ENCODE results near the gene GAA. TPM values are rescaled to one million over a fixed set of nuclear protein-coding genes. Genes with fewer than 3 reads are reported as not detected.

The GAA gene
- total and polyA plus RNA-seq, 4 donors = 21.3 to 58.7 (median 37.0) TPM

DNA sequence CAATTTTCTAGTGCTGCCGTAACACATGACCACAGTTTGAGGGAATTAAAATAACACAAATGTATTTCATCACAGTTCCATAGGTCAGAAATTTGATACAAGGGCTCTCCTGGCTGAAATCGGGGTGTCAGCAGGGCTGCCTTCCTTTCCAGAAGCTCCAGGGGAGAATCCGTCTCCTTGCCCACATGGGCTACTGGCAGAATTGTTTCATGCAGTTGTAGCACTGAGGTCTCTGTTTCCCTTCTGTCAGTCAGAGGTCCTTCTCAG lies 25.0 kb downstream of the GAA start:
- WGBS = 80% methylated on average over 3 of the region's 3 CpGs
- Histone ChIP-seq H3K4me1 (ENCODE audit: control insufficient read depth in 4 of 4, insufficient read depth in 4 of 4, low read length in 3 of 4) (peaks cover 0 to 12% (median 10%) of the 10 kb centered on the region in 4 donors), H3K27ac (ENCODE audit: low read depth in 1 of 2, low read length in 2 of 2) (no peak overlapping the region), H3K36me3 (ENCODE audit: control insufficient read depth in 4 of 4, insufficient read depth in 3 of 4, low read depth in 1 of 4, low read length in 3 of 4) (no peaks in the 10 kb centered on the region), H3K27me3 (ENCODE audit: control insufficient read depth in 4 of 4, insufficient read depth in 4 of 4, low read length in 3 of 4) (no peaks in the 10 kb centered on the region), H3K4me3 (ENCODE audit: low read depth in 1 of 3, low read length in 3 of 3) (no peak overlapping the region), H3K9ac (ENCODE audit: low read depth in 1 of 2, low read length in 2 of 2) (no peak overlapping the region), H3K9me3 (ENCODE audit: control insufficient read depth in 4 of 4, low read length in 3 of 4) (no peaks in the 10 kb centered on the region)
- TF ChIP-seq MAX (IDR thresholded peaks at IDR 0.05) = no peak
- TF ChIP-seq, protein P1, sequence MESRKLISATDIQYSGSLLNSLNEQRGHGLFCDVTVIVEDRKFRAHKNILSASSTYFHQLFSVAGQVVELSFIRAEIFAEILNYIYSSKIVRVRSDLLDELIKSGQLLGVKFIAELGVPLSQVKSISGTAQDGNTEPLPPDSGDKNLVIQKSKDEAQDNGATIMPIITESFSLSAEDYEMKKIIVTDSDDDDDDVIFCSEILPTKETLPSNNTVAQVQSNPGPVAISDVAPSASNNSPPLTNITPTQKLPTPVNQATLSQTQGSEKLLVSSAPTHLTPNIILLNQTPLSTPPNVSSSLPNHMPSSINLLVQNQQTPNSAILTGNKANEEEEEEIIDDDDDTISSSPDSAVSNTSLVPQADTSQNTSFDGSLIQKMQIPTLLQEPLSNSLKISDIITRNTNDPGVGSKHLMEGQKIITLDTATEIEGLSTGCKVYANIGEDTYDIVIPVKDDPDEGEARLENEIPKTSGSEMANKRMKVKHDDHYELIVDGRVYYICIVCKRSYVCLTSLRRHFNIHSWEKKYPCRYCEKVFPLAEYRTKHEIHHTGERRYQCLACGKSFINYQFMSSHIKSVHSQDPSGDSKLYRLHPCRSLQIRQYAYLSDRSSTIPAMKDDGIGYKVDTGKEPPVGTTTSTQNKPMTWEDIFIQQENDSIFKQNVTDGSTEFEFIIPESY (IDR thresholded peaks at IDR 0.05) = no peak
- no peak for TF ChIP-seq GABPA (IDR thresholded peaks at IDR 0.05 in 1 of 2, conservative IDR thresholded peaks at IDR 0.05 in 1 of 2)
- no peak for TF ChIP-seq HNF4A (conservative IDR thresholded peaks at IDR 0.05)
- TF ChIP-seq TAF1 (conservative IDR thresholded peaks at IDR 0.05) = no peak
- TF ChIP-seq, protein P2, sequence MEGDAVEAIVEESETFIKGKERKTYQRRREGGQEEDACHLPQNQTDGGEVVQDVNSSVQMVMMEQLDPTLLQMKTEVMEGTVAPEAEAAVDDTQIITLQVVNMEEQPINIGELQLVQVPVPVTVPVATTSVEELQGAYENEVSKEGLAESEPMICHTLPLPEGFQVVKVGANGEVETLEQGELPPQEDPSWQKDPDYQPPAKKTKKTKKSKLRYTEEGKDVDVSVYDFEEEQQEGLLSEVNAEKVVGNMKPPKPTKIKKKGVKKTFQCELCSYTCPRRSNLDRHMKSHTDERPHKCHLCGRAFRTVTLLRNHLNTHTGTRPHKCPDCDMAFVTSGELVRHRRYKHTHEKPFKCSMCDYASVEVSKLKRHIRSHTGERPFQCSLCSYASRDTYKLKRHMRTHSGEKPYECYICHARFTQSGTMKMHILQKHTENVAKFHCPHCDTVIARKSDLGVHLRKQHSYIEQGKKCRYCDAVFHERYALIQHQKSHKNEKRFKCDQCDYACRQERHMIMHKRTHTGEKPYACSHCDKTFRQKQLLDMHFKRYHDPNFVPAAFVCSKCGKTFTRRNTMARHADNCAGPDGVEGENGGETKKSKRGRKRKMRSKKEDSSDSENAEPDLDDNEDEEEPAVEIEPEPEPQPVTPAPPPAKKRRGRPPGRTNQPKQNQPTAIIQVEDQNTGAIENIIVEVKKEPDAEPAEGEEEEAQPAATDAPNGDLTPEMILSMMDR (IDR thresholded peaks at IDR 0.05; ENCODE audit: low read depth, low read length, missing input control) = no peak
- TF ChIP-seq, protein P3, sequence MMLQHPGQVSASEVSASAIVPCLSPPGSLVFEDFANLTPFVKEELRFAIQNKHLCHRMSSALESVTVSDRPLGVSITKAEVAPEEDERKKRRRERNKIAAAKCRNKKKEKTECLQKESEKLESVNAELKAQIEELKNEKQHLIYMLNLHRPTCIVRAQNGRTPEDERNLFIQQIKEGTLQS (IDR thresholded peaks at IDR 0.05) = no peak
- no peak for TF ChIP-seq RAD21 (IDR thresholded peaks at IDR 0.05)
- TF ChIP-seq REST (IDR thresholded peaks at IDR 0.05) = no peak
- no peak for TF ChIP-seq YY1 (IDR thresholded peaks at IDR 0.05)
- no peak for TF ChIP-seq FOXA1 (IDR thresholded peaks at IDR 0.05)
- TF ChIP-seq NR2F2 (IDR thresholded peaks at IDR 0.05) = no peak
- no peak for TF ChIP-seq RXRA (IDR thresholded peaks at IDR 0.05)
- no peak for TF ChIP-seq FOXA2 (IDR thresholded peaks at IDR 0.05)
- TF ChIP-seq SP1 (IDR thresholded peaks at IDR 0.05) = no peak
- no peak for TF ChIP-seq EGR1 (IDR thresholded peaks at IDR 0.05; ENCODE audit: low read depth in 2 of 2)
- DNase-seq (ENCODE audit: low spot score) = no peak

- H3K27me3 ChIP-seq (ENCODE audit: control insufficient read depth in 4 of 4, insufficient read depth in 4 of 4, low read length in 3 of 4) = no peaks in the 10 kb centered on the region
- H3K27ac ChIP-seq (ENCODE audit: low read depth in 1 of 2, low read length in 2 of 2) = no peak overlapping the region
- peaks cover 0 to 11% (median 8%) of the 10 kb centered on the region in 4 donors for H3K36me3 ChIP-seq (ENCODE audit: control insufficient read depth in 4 of 4, insufficient read depth in 3 of 4, low read depth in 1 of 4, low read length in 3 of 4)
- no peak overlapping the region for H3K9ac ChIP-seq (ENCODE audit: low read depth in 1 of 2, low read length in 2 of 2)
- DNase-seq (ENCODE audit: low spot score) = no peak
- TF ChIP-seq FOXA2 (IDR thresholded peaks at IDR 0.05) = no peak
- no peak for TF ChIP-seq JUND (IDR thresholded peaks at IDR 0.05)
- TF ChIP-seq HNF4A (conservative IDR thresholded peaks at IDR 0.05) = no peak
- no peaks in the 10 kb centered on the region for H3K9me3 ChIP-seq (ENCODE audit: control insufficient read depth in 4 of 4, low read length in 3 of 4)
- peaks cover 0 to 17% (median 15%) of the 10 kb centered on the region in 4 donors for H3K4me1 ChIP-seq (ENCODE audit: control insufficient read depth in 4 of 4, insufficient read depth in 4 of 4, low read length in 3 of 4)
- 50% methylated on average over 4 of the region's 4 CpGs for WGBS
- H3K4me3 ChIP-seq (ENCODE audit: low read depth in 1 of 3, low read length in 3 of 3) = no peak overlapping the region
These were observed 27.7 kb downstream of the GAA start for GRCh38 chr17:80129006-80129565.
